ENCODE data around the gene CDK11A.
"Not testable (repeated sequence)": the region's sequence is repeated elsewhere in the genome, so short reads cannot be mapped to it uniquely, and the experiment has no call there.

DNA sequence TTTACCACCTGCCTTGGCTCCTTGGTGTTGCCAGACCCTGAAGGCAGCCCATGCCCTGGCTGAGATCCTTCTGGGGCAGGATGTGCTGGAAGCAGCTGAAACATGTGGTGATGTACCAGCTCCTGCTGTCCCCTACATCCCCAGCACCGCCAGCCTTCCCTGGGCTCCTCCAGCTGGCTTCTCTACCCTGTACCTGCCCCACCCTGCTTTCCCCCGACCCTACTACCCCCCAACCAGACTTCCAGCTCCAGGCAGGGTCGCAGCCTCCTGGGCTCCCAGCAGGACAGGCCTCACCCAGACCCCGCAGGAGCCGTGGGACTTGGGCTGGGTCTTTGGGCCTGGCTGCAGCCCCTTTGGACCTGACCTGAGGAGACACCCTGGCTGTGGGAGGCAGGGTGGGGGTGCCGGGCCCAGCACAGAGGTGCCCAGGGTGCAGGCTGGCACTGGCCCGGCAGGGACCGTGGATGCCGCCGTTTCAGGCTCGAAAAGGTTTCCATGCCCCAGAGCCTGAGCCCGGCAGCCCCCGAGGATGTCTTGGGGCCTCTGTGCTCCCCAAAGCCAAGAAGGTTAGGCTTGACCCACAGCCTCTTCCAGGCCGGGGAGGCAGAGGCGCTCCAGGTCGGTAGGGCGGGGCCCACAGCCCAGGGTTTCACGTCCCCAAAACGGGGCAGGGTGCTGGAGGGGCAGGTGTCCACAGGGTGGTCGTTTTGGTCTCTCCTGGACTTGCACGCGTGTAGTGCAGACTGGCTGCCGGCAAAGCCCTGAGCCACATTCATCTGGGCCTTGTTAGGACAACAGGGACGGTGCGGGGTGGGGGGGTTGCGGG is 26.6 kb downstream of the CDK11A start:
- TF ChIP-seq EP300 (IDR thresholded peaks at IDR 0.05; ENCODE audit: borderline replicate concordance in 1 of 2, low read depth in 1 of 2, low read length in 1 of 2); SIN3A (IDR thresholded peaks at IDR 0.05; ENCODE audit: borderline replicate concordance, low read depth, low read length); FOXM1 (IDR thresholded peaks at IDR 0.05; ENCODE audit: low read depth); EZH2phosphoT487 (IDR thresholded peaks at IDR 0.05; ENCODE audit: borderline replicate concordance, low read depth); RFX5 (IDR thresholded peaks at IDR 0.05; ENCODE audit: low read length); YY1 (IDR thresholded peaks at IDR 0.05; ENCODE audit: low read depth); NFIC (IDR thresholded peaks at IDR 0.05; ENCODE audit: borderline replicate concordance): not testable (repeated sequence)
- TF ChIP-seq, protein P1, sequence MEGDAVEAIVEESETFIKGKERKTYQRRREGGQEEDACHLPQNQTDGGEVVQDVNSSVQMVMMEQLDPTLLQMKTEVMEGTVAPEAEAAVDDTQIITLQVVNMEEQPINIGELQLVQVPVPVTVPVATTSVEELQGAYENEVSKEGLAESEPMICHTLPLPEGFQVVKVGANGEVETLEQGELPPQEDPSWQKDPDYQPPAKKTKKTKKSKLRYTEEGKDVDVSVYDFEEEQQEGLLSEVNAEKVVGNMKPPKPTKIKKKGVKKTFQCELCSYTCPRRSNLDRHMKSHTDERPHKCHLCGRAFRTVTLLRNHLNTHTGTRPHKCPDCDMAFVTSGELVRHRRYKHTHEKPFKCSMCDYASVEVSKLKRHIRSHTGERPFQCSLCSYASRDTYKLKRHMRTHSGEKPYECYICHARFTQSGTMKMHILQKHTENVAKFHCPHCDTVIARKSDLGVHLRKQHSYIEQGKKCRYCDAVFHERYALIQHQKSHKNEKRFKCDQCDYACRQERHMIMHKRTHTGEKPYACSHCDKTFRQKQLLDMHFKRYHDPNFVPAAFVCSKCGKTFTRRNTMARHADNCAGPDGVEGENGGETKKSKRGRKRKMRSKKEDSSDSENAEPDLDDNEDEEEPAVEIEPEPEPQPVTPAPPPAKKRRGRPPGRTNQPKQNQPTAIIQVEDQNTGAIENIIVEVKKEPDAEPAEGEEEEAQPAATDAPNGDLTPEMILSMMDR (IDR thresholded peaks at IDR 0.05), result not testable (repeated sequence)

Measured in SK-N-SH (cell line).